GM23338 (cell line): Measurements from ENCODE around the gene ABCB11.

Source experiments
- CTCF ChIP-seq, 2 experiments: fragments of 200-600 bp in 1 of 2; sonication (generic) in 1 of 2; conservative IDR thresholded peaks; 2 replicates each; pipeline versions ENCODE4 v1.5.1 to v1.6.1; 2016 to 2017; ENCODE audit warnings: antibody characterized with exemption in 2 of 2, low read depth in 2 of 2, mild to moderate bottlenecking in 2 of 2, moderate library complexity in 1 of 2
- EZH2 ChIP-seq: fragments of 200-600 bp; sonication (generic); IDR thresholded peaks from one replicate; pipeline ENCODE4 v1.8.0; 2017; ENCODE audit warnings: antibody characterized with exemption, mild to moderate bottlenecking, low read depth; ENCODE audit not compliant: unreplicated experiment
- EZH2phosphoT487 ChIP-seq: fragments of 200-600 bp; sonication (generic); IDR thresholded peaks from one replicate; pipeline ENCODE4 v1.8.1; 2018; ENCODE audit warnings: antibody characterized with exemption; ENCODE audit not compliant: unreplicated experiment
- POLR2AphosphoS5 ChIP-seq: IDR thresholded peaks from 2 replicates; pipeline ENCODE4 v1.6.1; 2016; ENCODE audit warnings: antibody characterized with exemption, low read depth
- REST ChIP-seq: IDR thresholded peaks from one replicate; pipeline ENCODE4 v1.6.1; 2018; ENCODE audit warnings: antibody characterized with exemption; ENCODE audit not compliant: unreplicated experiment
- STAT1 ChIP-seq: IDR thresholded peaks from one replicate; pipeline ENCODE4 v1.6.1; 2016; ENCODE audit warnings: antibody characterized with exemption; ENCODE audit not compliant: unreplicated experiment
- ZNF114 ChIP-seq: fragments of 250-450 bp; sonication (Bioruptor Pico); IDR thresholded peaks from 2 replicates; pipeline ENCODE4 v1.5.0; 2020; ENCODE audit warnings: mild to moderate bottlenecking, moderate library complexity
- ZNF462 ChIP-seq: fragments of 250-450 bp; sonication (Bioruptor Pico); IDR thresholded peaks from 2 replicates; pipeline ENCODE4 v1.5.0; 2020; ENCODE audit warnings: mild to moderate bottlenecking, moderate library complexity

GRCh38 chr2:169069833-169070232 lies 38.7 kb upstream of the ABCB11 start:
- no peak for TF ChIP-seq REST
- TF ChIP-seq CTCF (conservative IDR thresholded peaks at IDR 0.05; ENCODE audit: low read depth in 2 of 2), result no peak
- TF ChIP-seq EZH2, result no peak
- TF ChIP-seq POLR2AphosphoS5, result no peak
- no peak for TF ChIP-seq EZH2phosphoT487
- no peak for TF ChIP-seq ZNF114 (CRISPR knock-in tag)
- TF ChIP-seq ZNF462 (CRISPR knock-in tag), result no peak
- no peak for TF ChIP-seq STAT1
